DOHH2 (cell line): Measurements from ENCODE around the gene CEP131.

Source experiments
- EZH2phosphoT487 ChIP-seq: fragments of 200-600 bp; sonication (generic); IDR thresholded peaks from 2 replicates; pipeline ENCODE4 v1.6.1; 2017; ENCODE audit warnings: borderline replicate concordance, mild to moderate bottlenecking, antibody characterized with exemption, low read length, moderate library complexity, mixed read lengths
- TF ChIP-seq, protein P1 (sequence below): fragments of 200-600 bp; sonication (generic); IDR thresholded peaks from one replicate; pipeline ENCODE4 v1.5.1; 2014; ENCODE audit warnings: antibody characterized with exemption, mild to moderate bottlenecking, low read depth, low read length; ENCODE audit not compliant: poor library complexity, severe bottlenecking

DNA sequence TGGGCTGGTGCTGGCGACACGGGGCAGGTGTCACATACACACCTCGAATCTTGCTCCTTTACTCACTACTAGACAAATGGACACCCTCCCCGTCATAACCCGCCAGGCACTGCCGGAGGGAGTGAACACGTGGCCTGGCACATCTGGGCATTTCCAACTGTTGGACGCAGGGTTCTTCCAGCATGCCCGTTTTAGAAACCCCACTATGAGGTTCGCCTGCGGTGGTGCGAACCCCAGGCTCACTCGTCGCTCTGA lies 6.8 kb upstream of the CEP131 start:
- TF ChIP-seq, protein P1, sequence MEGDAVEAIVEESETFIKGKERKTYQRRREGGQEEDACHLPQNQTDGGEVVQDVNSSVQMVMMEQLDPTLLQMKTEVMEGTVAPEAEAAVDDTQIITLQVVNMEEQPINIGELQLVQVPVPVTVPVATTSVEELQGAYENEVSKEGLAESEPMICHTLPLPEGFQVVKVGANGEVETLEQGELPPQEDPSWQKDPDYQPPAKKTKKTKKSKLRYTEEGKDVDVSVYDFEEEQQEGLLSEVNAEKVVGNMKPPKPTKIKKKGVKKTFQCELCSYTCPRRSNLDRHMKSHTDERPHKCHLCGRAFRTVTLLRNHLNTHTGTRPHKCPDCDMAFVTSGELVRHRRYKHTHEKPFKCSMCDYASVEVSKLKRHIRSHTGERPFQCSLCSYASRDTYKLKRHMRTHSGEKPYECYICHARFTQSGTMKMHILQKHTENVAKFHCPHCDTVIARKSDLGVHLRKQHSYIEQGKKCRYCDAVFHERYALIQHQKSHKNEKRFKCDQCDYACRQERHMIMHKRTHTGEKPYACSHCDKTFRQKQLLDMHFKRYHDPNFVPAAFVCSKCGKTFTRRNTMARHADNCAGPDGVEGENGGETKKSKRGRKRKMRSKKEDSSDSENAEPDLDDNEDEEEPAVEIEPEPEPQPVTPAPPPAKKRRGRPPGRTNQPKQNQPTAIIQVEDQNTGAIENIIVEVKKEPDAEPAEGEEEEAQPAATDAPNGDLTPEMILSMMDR, result no peak
- no peak for TF ChIP-seq EZH2phosphoT487
